Breast epithelium (tissue), 4 donors: ENCODE measurements around the gene MBD5. TPM values are rescaled to one million over a fixed set of nuclear protein-coding genes. Genes with fewer than 3 reads are reported as not detected.
"Not testable (repeated sequence)": the region's sequence is repeated elsewhere in the genome, so short reads cannot be mapped to it uniquely, and the experiment has no call there.

Source experiments
- DNase-seq, 2 donors: peaks; one replicate each; pipeline ENCODE4 v3.0.0-alpha.2; 2019; ENCODE audit warnings: low spot score in 2 of 2
- H3K27ac ChIP-seq, 2 donors: fragments of 200-600 bp; sonication (generic) in 1 of 2; one replicate each; pipeline ENCODE4 v1.5.1; 2016 to 2019; ENCODE audit warnings: mild to moderate bottlenecking in 1 of 2
- H3K27me3 ChIP-seq, 2 donors: fragments of 200-600 bp; sonication (generic) in 1 of 2; one replicate each; pipeline versions ENCODE4 v1.5.1 to v1.6.0; 2017 to 2019; ENCODE audit warnings: control low read depth in 1 of 2, mild to moderate bottlenecking in 1 of 2
- H3K36me3 ChIP-seq: fragments of 200-600 bp; one replicate; pipeline ENCODE4 v1.5.1; 2019
- H3K4me1 ChIP-seq, 2 donors: fragments of 200-600 bp; sonication (generic); one replicate each; pipeline ENCODE4 v1.5.1; 2016 to 2019; ENCODE audit warnings: control low read depth in 1 of 2
- H3K4me3 ChIP-seq, 3 donors: fragments of 200-600 bp; sonication (generic); 1 replicate in 2 of 3; 2 replicates in 1 of 3; pipeline ENCODE4 v1.5.1; 2016 to 2019; ENCODE audit warnings: mild to moderate bottlenecking in 3 of 3, moderate library complexity in 2 of 3
- H3K9me3 ChIP-seq, 2 donors: fragments of 200-600 bp; sonication (generic) in 1 of 2; one replicate each; pipeline ENCODE4 v1.5.1; 2016 to 2019; ENCODE audit warnings: control low read depth in 1 of 2
- CTCF ChIP-seq, 3 donors: fragments of 450-650 bp; IDR thresholded peaks; one replicate each; pipeline ENCODE4 v1.5.1; 2016 to 2017; ENCODE audit warnings: antibody characterized with exemption in 3 of 3, mild to moderate bottlenecking in 3 of 3, moderate library complexity in 3 of 3
- POLR2A ChIP-seq: fragments of 450-650 bp; IDR thresholded peaks from one replicate; pipeline ENCODE4 v1.6.1; 2016; ENCODE audit warnings: antibody characterized with exemption, mild to moderate bottlenecking, moderate library complexity
- POLR2AphosphoS5 ChIP-seq, 3 donors: sonication (generic); formaldehyde crosslinking; IDR thresholded peaks; one replicate each; pipeline ENCODE4 v1.6.1; 2017; ENCODE audit warnings: antibody characterized with exemption in 3 of 3
- intact Hi-C: fragments of 100-400 bp; cut with DNase I; formaldehyde crosslinking; loops from one replicate; pipeline ENCODE4 v1.15.1; 2023; ENCODE audit warnings: low total_unique reads
- total RNA-seq, 3 donors: library from RNA; depleted of rRNA; stranded (reverse); fragments of >200 nt; gene quantifications; one replicate each; pipeline ENCODE4 v1.1.0, GENCODE V29; 2016

MBD5 gene
- total RNA-seq, 3 donors from 2014 or later, result 24.0 to 63.8 (median 40.3) TPM

GRCh38 chr2:148006249-148007007 is 14.5 kb upstream of the MBD5 start:
- TF ChIP-seq POLR2AphosphoS5 (IDR thresholded peaks at IDR 0.05) (no peak), POLR2A (no peak), CTCF (IDR thresholded peaks at IDR 0.05) (no peak)
- Histone ChIP-seq H3K27me3 (no peaks in the 10 kb centered on the region), H3K27ac (no peak overlapping the region), H3K4me3 (no peak overlapping the region), H3K4me1 (no peaks in the 10 kb centered on the region), H3K36me3 (no peaks in the 10 kb centered on the region), H3K9me3 (peaks cover 0 to 7% of the 10 kb centered on the region in 2 donors)
- intact Hi-C loops, result no loop called here
- no peak for DNase-seq

- H3K27ac ChIP-seq, result no peak overlapping the region
- H3K27me3 ChIP-seq, result no peaks in the 10 kb centered on the region
- H3K4me1 ChIP-seq, result no peaks in the 10 kb centered on the region
- TF ChIP-seq CTCF (IDR thresholded peaks at IDR 0.05) (no peak), POLR2AphosphoS5 (IDR thresholded peaks at IDR 0.05) (no peak), POLR2A (no peak)
- peaks cover 0 to 7% of the 10 kb centered on the region in 2 donors for H3K9me3 ChIP-seq
- no peaks in the 10 kb centered on the region for H3K36me3 ChIP-seq
- no peak overlapping the region for H3K4me3 ChIP-seq
- intact Hi-C loops, result no loop called here
- DNase-seq, result no peak
Measured at GRCh38 chr2:148007219-148007900, 13.5 kb upstream of the MBD5 start.

GRCh38 chr2:148008411-148008810 is 12.5 kb upstream of the MBD5 start:
- H3K4me1 ChIP-seq, H3K27me3 ChIP-seq, H3K36me3 ChIP-seq, H3K27ac ChIP-seq, H3K9me3 ChIP-seq, intact Hi-C loops, H3K4me3 ChIP-seq, DNase-seq: not testable (repeated sequence)

- Histone ChIP-seq H3K4me3 (no peak overlapping the region), H3K27ac (no peak overlapping the region), H3K27me3 (no peaks in the 10 kb centered on the region), H3K36me3 (no peaks in the 10 kb centered on the region), H3K9me3 (no peaks in the 10 kb centered on the region), H3K4me1 (no peaks in the 10 kb centered on the region)
- intact Hi-C loops, result no loop called here
- DNase-seq, result no peak
- TF ChIP-seq POLR2AphosphoS5 (IDR thresholded peaks at IDR 0.05) (no peak), POLR2A (no peak), CTCF (IDR thresholded peaks at IDR 0.05) (no peak)
Measured at GRCh38 chr2:148013876-148014275, 7.0 kb upstream of the MBD5 start.

GRCh38 chr2:148014616-148015015 is 6.3 kb upstream of the MBD5 start:
- Histone ChIP-seq H3K27me3 (no peaks in the 10 kb centered on the region), H3K27ac (no peak overlapping the region), H3K4me1 (no peaks in the 10 kb centered on the region), H3K36me3 (no peaks in the 10 kb centered on the region), H3K9me3 (no peaks in the 10 kb centered on the region), H3K4me3 (no peak overlapping the region)
- no peak for DNase-seq
- intact Hi-C loops, result no loop called here
- TF ChIP-seq POLR2A (no peak), POLR2AphosphoS5 (IDR thresholded peaks at IDR 0.05) (no peak), CTCF (IDR thresholded peaks at IDR 0.05) (no peak)
